ENCODE measurements around the gene AMELX.

AMELX gene

DNA sequence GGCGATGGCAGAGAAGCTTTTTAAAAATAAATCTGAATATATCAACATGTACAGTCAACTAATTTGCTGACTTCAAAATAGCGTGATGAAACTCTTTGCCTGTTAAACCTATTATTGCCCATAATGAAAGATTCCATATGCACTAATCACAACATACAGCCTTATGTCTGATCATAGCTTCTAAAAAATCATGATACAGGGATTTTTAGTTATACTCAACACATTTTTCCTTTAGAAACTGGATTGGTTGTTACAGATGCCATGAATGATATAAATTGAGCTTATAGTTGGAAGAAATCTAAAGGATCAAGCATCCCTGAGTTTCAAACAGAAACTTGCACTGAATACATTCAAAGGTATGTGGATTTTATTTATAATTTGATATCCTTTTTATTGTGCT is at the start of gene AMELX:
TSS of gene AMELX (plus strand) at position 301 of the 400 bp plus-strand sequence. CDS start 1,376 bp downstream, outside the sequence.
- no peak for DNase-seq (ENCODE audit: low read depth in 2 of 2)

DNA sequence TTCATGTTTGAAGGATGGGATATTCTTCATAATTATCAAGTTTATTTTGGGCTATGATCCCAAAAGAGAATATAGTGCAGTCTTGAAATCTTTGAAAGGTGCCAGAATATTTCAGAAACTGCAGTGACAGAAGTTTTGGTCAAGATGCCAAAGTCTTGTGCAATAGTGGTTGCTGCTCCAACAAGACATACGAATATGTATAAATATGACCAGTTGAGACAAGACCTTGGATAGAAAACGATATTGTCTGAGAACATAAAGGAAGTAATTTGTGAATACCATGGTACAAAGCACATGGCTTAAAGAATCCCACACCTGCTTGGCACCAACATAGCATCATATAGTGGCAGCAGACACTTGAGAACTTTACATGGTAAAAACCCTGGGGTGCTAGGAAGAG is 48.6 kb upstream of the AMELX start:
- no peak for DNase-seq (ENCODE audit: low read depth in 2 of 2)

DNA sequence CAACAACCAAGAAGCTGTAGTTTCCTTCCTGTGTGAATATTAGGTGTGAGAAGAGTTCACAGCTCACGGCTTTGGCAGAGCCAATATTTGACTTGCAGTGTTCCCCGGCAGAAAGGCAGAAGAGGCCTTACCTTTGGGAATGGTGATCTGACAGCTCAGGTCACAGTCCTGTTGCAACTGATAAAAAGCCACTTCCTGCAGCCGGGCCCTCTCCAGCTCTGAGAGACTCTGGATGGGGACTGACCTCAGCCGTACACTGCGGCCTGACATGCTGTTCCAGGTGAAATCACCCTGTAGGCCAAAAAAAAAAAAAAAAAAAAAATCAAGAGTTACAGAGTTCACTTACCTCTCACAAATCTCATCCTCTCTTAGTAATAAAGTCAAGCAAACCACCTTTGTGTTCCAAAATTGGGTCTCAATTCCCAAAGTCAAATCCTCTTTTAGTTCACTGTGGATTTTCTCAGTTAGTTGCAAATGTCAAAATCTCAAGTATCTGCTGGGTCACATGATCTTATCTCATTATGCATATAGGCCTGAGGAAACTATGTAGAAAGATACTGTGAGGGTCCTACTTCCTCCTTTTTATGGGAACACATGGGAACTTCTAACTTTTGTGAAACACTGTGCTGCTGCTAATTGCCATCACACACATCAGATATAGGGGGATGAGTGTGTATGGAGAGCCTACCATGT is 38.6 kb upstream of the AMELX start:
- no peak for DNase-seq (ENCODE audit: low read depth in 2 of 2)

DNA sequence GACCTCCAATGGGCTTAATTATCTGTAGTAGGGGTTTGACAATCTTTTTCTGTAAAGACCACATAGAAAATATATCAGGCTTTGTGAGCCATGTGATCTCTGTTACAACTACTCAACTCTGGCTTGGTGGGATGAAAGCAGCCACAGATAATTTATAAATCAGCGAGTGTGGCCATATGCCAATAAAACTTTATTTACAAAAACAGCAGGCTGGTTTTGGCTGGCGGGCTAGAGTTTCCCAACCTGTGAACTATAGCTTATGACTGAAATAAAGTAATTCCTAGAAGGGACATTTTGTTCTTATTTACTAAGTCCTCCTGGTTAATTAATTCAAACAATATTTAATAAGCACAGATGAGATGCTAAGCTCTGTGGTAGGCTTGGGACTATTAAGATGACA is 35.9 kb upstream of the AMELX start:
- no peak for DNase-seq (ENCODE audit: low read depth in 2 of 2)

DNA sequence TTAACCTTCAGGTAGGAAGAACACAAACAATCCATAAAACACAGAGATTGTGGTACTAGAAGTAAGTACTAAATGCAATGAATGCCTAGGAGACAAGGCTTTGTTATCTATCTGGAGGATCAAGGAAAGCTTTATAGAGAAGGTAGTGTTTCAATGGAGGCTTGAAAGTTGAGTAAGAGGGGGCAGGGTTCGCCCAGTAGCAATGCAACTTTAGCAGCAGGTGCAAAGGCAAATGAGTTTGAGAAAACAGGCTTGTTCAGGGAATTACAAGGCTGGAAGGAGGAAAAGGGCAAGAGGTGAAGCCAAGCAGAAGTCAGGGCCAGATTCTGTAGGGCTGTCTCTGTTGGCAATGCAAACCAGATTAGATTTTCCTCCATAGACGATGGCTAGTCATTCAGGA is 35.5 kb upstream of the AMELX start:
- DNase-seq (ENCODE audit: low read depth in 2 of 2), result no peak

DNA sequence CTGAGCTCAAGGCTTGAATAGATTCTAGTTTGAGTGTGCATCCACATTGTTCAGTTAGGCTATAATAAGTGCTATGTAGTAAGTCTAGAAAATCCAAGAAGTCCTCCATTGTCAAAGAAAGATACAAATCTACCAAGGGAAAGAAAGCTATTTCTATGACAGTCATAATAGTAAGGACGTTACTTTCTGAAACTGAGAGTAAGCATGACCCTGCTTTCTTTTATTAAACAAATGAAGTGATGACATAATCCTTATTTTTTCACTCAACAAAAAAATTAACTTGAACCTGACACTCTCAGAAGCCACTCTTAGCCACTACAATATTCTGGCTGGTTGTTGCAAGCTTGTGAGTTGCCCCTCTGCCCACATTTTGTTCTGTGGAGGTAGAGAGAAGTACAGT is 33.8 kb upstream of the AMELX start:
- DNase-seq (ENCODE audit: low read depth in 2 of 2), result no peak

DNA sequence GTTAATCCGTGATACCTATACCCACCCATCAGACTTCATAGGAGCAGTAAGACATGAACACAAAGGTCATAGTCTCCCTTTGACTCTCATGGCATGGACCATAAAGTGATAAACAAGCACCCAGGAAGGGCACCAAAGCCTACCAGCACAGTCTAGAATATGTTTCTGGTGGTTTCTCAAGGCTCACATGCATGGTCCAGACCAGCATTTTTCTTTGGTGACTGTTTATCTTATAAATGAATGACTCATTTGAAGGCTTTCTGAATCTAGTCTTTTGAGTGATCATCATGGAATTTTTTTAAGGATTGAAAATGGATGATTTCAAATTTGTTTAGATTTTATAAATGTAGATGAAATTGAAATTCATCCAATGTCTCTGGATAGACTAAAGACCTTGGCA is 32.0 kb upstream of the AMELX start:
- DNase-seq (ENCODE audit: low read depth in 2 of 2), result no peak

DNA sequence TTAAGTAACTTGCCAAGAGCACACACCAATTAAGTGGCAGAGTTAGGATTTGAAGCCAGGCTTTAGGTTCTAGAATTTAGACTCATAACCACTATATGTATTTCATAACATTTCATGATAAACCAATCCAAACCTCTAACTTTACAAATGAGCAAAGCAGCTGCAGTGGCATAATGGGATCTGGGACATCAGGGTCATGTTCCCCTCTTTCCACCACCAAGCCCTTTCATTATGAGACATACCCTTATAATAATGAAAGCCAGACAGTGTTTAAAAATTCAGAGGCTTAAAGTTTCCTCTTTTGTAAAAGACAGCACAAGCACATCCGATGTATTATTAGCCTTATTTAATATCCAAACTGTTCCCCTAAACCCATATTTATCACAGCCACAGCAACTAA is 28.3 kb upstream of the AMELX start:
- no peak for DNase-seq (ENCODE audit: low read depth in 2 of 2)

DNA sequence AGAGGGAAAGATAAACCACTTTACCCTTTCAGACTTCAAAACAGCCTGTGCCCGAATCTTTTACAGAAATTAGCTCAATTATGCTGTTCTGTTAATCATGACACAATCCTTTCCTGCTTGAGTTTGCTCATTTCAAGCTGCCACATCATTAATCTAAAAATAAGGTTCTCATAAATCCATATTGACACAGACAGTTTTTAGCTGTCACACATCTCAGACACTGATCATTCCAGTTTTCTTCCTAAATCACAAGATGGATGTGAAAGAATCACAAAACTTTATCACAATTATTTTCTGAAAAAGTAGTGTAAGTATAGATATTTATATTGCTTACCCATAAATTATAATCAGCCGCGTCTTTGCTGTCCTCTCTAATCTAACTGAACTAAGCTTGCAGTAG is 27.9 kb upstream of the AMELX start:
- no peak for DNase-seq (ENCODE audit: low read depth in 2 of 2)

DNA sequence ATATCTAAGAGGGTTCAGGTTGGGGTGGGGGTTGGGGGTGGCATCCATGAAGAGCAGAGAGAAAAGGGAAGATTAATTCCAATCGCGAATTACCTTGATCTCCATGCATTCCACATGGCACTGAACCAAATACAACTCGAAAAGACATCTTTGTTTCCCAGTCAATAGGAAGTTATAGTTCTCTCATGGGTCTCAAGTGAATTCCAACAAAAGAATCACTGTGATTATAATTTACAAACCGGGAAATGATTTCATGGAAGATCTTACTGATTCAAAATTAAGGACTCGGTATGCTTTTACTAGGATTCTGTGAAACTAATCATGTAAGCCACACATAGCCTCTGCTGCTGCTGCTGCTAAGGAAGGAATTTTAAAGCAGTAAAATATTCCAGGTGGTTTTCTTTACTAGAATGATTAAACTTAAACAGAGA is 26.6 kb upstream of the AMELX start:
- no peak for DNase-seq (ENCODE audit: low read depth in 2 of 2)

DNA sequence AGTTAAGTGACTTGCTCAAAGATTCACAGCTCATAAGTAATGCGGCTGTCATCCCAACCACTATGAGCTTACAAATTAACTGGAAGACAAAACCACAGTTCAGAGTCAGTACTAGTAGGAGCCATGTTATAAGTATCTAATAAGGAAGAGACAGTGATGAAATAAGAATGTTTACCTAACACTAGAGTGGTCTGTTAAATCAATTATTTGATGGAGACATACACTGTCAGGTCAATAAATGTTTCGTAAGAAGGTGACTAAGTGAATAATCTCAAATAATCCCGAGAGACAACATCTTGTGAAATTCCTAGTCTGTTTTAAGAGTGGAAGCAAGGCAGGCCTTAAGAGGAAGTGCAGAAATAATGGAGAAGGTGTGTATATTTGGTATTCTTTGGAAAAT is 25.8 kb upstream of the AMELX start:
- no peak for DNase-seq (ENCODE audit: low read depth in 2 of 2)

DNA sequence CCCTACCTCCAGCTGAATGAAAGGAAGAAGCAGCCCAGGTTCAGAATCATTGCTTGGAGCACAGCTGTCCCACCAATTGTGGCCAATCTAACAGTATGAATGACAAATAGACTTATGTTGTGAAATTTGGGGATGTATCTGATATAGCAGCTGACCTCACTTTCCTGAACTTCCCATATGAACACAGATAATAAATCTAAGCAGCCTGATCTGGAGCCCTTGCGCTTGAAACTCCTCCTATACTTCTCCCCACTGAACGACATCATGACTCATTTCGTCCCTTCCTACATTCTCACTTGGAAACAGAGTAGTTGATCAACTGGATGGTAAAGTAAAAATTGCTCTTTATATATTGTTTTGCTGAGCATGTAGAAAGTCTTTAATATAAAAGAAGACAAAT is 24.2 kb upstream of the AMELX start:
- DNase-seq (ENCODE audit: low read depth in 2 of 2), result no peak

DNA sequence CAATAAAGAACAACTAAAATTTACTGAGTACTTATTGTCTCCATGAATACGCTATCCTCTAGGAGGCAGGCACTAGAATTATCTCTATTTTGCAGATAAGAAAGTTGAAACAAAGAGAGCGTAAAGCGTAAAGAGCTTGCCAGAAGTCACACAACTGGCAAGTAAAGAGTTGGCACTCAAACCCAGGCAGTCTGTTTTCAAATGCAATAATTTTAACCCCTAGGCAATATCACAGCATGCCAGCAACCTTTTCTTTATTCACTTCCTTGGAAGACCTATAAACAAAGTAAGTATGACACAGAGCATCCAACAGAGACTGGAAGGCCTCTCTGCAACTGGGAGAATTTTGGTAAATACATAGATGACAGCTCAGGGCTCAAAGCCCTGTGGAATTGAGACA is 23.2 kb upstream of the AMELX start:
- DNase-seq (ENCODE audit: low read depth in 2 of 2), result no peak

DNA sequence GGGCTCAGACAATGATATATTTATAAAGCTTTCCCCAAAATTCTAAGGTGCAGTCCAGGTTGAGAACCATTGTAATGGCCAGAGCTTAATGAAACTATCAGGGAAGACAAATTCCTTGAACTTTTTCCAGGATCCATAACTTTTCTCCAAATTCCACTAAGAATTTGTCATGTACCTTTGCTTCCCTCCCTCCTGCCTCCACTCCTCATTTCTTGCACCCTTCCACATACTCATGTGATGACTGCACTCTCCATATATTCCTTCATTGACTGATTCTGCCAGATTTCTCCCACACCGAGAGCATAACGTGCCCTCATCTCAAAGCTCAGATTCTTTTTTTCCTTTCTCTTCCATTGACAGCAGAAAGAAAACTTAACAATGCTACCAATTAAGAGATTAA is 20.9 kb upstream of the AMELX start:
- DNase-seq (ENCODE audit: low read depth in 2 of 2), result no peak

DNA sequence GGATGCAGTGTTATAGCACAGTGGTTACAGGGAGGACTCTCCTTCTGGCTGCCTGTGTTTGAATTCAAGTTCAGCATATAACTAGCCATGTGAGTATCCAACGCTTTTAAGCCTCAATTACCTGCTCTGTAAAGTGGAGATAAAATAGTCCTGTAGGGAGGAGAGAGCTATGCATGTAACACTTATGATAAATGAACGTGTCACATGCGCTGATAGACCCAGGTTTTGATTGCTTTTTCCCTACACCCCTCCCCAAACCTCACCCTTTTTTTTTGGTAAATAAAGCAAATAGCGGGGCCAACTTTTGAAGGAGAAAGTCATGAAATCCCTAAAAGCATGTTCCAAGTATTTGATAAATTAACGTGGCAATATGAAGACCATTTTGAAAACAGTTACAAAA is 20.4 kb upstream of the AMELX start:
- DNase-seq (ENCODE audit: low read depth in 2 of 2), result no peak

DNA sequence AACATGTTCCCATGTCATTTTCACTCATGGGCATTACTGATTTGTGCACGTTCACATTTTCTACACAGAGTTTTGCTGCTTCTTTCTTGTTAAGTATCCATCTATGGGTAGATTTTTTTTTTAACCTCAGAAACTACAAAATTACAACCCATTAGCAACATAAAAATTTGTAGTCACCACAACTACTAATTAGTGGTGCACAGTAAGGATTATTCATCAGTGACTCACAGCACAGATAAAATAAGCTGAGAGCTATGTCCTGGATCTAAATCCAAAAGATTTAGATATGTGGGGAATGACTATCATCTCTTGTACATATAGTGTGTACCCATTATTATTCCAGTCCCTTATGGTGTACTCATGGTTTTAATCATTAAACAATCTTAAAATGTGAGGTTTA is 19.7 kb upstream of the AMELX start:
- no peak for DNase-seq (ENCODE audit: low read depth in 2 of 2)

DNA sequence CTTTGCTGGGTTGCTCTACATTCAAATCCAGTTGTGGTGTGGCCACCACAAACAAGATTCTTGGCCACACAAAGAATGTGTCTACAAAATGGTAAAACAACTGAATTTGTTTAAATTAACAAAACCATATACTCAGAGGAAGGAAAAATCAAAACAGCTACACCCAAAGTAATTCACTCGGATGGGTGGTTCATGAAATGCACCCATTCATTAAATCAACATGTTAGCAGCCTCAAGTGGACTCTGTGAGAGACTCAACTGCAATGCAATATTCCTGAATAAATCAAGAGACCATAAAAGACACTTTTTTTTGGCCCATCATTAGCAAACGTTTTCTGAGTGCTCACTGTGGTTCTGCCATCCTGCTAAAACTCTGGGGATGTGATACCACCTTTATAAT is 11.2 kb upstream of the AMELX start:
- DNase-seq (ENCODE audit: low read depth in 2 of 2), result no peak

DNA sequence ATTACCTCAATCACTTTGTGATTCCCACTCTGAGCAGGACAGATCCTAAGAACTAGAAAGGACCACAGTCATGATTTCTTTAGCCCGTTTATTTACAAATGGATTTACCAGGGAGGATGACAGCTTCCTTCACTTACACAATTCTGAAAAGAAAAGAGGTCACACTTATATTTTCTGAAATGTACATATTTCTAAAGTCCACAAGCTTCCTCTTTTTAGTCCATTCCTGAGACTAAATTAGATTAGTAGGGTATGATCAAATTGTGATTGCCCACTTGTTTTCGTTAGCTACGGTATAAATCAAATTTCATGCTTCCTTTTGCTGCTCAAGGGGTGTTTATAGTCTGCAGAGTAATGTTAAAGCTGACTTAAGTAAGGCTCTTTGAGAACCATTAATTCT is 7.6 kb upstream of the AMELX start:
- DNase-seq (ENCODE audit: low read depth in 2 of 2), result no peak

DNA sequence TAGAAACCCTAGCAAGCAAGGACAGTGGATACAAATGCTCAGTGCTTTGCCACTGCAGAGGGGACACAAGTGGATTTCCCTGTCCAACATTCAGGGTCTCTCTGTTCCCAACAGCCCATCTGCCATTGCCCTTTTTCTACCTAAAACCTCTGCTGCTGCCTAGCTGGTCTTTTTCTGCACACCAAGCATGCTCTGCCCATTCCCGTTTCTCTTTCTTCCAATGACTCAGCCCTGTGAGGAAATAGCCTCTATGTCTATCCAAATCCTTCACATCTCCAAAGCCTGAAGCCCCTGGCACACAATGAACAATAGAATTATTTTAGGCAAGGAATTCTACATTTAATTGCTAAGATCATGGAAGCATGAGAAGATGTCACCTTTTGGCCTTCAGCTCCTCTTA is 5.7 kb upstream of the AMELX start:
- no peak for DNase-seq (ENCODE audit: low read depth in 2 of 2)

DNA sequence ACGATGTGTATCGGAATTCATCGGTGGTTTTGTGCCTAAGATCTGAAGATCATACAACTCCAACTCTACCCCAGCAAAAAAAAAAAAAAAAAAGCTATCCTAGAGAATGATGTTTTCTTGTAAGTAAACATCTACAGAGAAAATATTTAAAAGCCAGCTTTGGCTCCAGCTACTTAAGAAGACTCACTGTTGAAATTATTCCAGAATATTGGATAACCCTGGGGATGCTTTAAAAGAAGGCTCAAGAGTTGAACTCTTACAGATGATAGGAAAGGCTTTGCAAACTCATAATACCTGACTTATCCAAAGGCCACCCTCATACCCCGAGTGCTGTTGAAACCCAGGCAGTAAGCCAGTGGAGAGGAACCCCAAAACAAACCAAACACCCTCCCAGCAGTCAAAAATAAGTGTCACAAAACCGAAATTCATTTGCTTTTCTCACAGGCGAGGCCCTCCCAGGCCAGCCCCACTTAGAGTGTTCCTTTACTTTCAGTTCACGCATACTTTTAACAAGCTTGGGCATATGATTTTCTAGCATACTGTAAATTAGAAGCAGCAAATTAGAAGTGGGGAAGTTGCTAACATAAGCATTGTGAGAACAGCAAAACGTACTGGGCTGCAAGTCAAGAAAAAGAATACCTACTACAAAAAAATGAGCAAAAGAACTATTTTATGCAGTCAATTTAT is 2.7 kb upstream of the AMELX start:
- DNase-seq (ENCODE audit: low read depth in 2 of 2), result no peak

DNA sequence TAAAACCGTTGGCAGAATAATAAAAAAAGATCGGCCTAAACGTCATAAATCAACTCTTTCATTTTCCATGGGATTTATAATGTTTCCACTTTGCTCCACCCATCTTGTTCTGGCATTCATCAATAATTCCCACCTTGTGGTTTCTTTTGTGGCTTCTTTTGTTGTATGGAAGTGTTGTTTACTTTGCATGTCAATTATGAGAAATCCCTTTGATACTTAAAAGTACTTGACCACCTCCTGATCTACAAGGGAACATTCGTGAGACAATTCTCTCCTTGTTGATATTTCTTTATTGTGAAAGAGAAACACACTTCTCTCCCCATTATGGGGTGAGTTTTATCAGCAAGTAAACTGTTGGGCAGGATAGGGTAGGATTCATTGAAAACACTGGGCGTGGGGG is 2.8 kb downstream of the AMELX start:
- no peak for DNase-seq (ENCODE audit: low read depth in 2 of 2)

DNA sequence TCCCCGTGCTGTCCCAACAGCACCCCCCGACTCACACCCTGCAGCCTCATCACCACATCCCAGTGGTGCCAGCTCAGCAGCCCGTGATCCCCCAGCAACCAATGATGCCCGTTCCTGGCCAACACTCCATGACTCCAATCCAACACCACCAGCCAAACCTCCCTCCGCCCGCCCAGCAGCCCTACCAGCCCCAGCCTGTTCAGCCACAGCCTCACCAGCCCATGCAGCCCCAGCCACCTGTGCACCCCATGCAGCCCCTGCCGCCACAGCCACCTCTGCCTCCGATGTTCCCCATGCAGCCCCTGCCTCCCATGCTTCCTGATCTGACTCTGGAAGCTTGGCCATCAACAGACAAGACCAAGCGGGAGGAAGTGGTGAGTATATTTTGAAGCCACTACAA is 5.4 kb downstream of the AMELX start:
- DNase-seq (ENCODE audit: low read depth in 2 of 2), result no peak

DNA sequence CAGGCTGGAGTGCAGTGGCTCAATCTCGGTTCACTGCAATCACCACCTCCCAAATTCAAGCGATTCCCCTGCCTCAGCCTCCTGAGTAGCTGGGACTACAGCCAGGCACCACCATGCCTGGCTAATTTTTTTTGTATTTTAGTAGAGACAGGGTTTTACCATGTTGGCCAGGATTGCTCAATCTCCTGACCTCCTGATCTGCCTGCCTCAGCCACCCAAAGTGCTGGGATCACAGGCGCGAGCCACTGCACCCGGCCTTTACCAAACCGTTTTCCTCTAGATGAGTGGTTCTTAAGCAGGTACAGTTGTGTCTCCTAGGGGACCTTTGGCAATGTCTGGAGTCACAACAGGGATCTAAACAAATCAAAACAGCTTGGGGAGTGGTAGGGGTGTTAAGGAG is 11.6 kb downstream of the AMELX start:
- DNase-seq (ENCODE audit: low read depth in 2 of 2), result no peak

DNA sequence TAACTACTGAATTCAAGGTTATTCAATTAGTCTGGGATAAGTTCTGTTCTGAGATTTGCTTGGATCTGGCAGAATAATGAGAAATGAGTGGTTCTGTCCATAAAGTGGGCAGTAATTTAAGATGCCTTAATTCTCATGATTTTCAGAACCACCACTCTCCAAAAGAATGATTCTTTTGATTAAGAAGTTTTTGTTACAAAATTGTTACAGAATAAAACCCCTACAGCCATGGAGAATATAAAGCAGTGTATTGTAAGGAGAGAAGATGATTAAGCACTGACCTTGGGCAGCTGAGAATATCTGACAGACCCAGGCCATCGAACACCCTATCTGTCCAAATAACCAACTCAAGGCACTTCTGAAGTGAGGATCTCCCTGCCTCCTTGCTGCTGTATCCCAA is 12.4 kb downstream of the AMELX start:
- DNase-seq (ENCODE audit: low read depth in 2 of 2), result no peak
